Measurements from ENCODE around the gene MAP2K5.
A peak's percentile ranks its signal among the peaks of the same experiment; 100 is the strongest.

MAP2K5 gene

DNA sequence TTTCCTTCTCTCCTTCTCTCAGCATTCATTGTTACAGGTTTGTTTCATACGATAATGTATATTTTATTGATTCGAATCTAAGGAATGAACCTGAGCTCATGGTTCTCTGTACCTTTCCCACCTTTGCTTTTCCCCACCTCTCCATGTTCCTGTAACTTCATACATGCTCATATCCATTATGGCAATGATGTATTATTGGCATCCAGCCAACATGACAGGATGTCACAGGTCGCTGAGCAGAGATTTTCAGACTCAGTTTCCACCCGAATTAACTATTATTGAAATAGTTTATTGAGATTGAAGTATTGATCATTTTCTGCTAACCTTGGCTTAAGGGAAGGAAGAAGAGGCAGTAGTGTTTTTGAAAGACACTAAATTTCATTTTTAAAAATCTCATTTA, 64.8 kb downstream of the MAP2K5 start:
- no peaks in the 10 kb centered on the region for H3K9me3 Mint-ChIP-seq
- peaks cover 4% of the 10 kb centered on the region for H3K36me3 Mint-ChIP-seq (ENCODE audit: low read depth)
- H3K4me1 Mint-ChIP-seq, result peaks cover 21% of the 10 kb centered on the region
- TF ChIP-seq, protein P1, sequence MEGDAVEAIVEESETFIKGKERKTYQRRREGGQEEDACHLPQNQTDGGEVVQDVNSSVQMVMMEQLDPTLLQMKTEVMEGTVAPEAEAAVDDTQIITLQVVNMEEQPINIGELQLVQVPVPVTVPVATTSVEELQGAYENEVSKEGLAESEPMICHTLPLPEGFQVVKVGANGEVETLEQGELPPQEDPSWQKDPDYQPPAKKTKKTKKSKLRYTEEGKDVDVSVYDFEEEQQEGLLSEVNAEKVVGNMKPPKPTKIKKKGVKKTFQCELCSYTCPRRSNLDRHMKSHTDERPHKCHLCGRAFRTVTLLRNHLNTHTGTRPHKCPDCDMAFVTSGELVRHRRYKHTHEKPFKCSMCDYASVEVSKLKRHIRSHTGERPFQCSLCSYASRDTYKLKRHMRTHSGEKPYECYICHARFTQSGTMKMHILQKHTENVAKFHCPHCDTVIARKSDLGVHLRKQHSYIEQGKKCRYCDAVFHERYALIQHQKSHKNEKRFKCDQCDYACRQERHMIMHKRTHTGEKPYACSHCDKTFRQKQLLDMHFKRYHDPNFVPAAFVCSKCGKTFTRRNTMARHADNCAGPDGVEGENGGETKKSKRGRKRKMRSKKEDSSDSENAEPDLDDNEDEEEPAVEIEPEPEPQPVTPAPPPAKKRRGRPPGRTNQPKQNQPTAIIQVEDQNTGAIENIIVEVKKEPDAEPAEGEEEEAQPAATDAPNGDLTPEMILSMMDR (IDR thresholded peaks at IDR 0.05; ENCODE audit: unreplicated experiment in 3 of 3), result no peak
- no peaks in the 10 kb centered on the region for H3K27me3 Mint-ChIP-seq (ENCODE audit: low read depth)
- no peak overlapping the region for H3K27ac Mint-ChIP-seq
- H3K4me3 Mint-ChIP-seq, result no peak overlapping the region

DNA sequence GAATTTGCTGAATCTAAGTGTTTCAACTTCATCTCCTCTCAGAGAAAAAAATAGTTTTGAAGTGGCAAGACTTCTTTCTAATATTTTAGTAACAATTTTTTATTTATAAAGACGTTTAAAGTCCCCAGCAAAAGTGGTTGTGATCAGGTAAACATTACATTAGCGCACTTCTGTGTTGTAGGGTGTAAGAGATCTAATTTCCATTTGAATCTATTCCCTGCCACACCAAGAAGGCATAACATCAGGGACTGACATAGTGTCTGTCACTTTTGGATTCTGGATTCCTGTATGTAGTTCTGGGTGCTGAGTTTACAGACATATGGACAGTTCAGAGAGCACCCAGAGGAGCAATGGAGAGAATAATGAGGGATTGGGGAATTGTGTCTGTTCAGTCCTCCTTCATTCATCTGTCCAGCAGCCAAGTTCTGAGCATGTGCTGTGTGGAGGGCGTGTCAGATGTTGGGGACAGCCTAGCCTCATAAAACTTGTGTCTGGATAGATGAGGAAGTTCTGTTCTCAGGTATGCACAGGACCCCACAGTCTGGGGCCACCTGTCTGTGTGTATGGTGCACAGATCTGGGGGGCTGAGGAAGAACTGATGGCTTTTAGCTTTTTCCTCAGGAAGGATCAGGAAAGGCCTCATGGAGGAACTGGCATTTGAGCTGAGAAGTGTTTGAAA, 65.6 kb downstream of the MAP2K5 start:
- no peak overlapping the region for H3K27ac Mint-ChIP-seq
- peaks cover 27% of the 10 kb centered on the region for H3K4me1 Mint-ChIP-seq
- H3K9me3 Mint-ChIP-seq, result no peaks in the 10 kb centered on the region
- H3K27me3 Mint-ChIP-seq (ENCODE audit: low read depth), result no peaks in the 10 kb centered on the region
- H3K36me3 Mint-ChIP-seq (ENCODE audit: low read depth), result peaks cover 2% of the 10 kb centered on the region
- no peak overlapping the region for H3K4me3 Mint-ChIP-seq
- TF ChIP-seq, protein P1 (IDR thresholded peaks at IDR 0.05; ENCODE audit: unreplicated experiment in 3 of 3), result no peak

DNA sequence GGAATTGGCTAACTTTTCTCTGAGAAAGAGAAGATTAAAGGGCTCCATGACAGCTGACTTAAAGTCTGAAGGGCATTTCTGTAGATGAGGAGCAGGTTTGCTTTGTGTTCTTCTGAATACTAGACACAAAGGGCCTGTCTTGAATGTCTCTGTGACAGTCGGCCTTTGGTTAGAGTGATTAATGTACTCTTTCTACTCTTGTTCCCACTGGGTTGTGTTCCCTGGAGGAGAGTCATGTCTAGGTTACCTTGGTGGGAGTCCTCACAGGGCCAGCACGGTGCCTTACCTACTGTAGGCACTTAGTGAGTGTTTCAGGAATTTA, 66.1 kb downstream of the MAP2K5 start:
- Mint-ChIP-seq H3K36me3 (ENCODE audit: low read depth) (no peaks in the 10 kb centered on the region), H3K4me3 (no peak overlapping the region), H3K27ac (no peak overlapping the region), H3K27me3 (ENCODE audit: low read depth) (no peaks in the 10 kb centered on the region), H3K9me3 (no peaks in the 10 kb centered on the region), H3K4me1 (peaks cover 29% of the 10 kb centered on the region)
- TF ChIP-seq, protein P1 (IDR thresholded peaks at IDR 0.05; ENCODE audit: unreplicated experiment in 3 of 3), result no peak

DNA sequence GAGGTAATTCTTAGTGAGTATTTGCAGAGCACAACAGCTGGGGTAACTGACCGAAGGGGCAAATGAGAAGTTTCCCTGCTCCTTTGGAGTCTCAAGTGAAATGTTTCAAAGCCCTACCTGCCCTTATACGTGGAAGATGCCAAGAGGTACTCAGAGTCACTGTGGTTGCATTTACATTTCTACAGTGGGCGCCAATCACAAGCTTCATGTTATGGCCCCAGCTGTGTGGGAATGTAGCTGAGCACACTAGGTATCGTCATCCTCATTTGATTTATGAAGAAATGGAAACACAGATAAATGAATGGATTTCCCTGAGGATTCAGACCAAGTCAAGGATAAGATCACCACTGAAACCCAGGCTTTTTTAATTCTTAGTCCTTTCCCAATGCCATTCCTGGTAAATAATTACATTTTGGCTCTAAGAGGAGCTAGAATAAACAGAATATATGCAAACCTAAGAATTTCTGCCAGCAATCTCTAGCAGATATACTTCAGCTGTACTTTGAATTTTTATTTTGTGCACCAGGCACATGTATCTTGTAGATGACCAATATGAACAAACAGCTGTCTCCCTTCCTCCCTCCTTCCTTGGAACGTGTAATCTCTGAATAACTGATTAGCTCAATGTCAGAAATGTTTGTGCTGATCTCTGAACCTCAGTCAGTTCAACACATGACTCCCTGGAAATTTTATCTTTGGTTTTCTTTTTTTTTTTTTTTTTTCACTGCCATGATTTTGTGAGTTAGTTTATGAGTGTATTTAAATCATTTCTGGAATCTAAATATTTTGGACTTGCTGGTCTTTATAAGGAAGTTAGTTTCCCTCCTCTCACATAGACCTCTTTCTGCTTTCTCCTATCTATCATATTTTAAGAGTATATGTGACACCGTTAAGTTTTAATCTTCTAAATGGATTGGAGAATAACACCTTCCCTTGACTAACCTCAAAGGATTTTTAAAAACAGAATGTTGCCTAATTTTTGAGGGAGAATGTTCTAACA, 69.2 kb downstream of the MAP2K5 start:
- peaks cover 41% of the 10 kb centered on the region for H3K4me1 Mint-ChIP-seq

DNA sequence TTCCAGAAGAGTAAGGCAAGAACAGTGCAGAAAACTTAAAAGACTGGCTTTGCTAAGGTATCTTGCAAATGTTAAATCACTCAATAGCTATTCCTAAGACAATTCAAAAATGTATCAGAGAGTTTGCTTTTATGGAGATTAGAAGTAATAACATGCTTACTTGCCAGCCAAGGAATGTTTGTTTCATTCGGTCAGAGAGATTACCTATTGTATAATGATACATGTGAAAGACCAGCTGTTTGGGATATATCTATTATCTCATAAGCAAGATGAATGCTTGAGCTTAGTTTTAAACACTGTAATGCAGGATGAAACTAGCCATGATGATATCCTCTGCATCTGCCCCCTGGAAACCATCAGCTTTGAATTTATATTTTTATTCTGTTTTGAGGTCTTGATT, 70.7 kb downstream of the MAP2K5 start:
- Mint-ChIP-seq H3K4me1 (peaks cover 40% of the 10 kb centered on the region), H3K9me3 (no peaks in the 10 kb centered on the region), H3K4me3 (no peak overlapping the region), H3K27me3 (ENCODE audit: low read depth) (no peaks in the 10 kb centered on the region), H3K27ac (no peak overlapping the region), H3K36me3 (ENCODE audit: low read depth) (no peaks in the 10 kb centered on the region)
- TF ChIP-seq, protein P1 (IDR thresholded peaks at IDR 0.05; ENCODE audit: unreplicated experiment in 3 of 3), result no peak

More for the DNA sequence above, 69.2 kb downstream of the MAP2K5 start:
- H3K27ac Mint-ChIP-seq, result peak overlapping the region; percentile 37 to 83 (median 71)
- no peaks in the 10 kb centered on the region for H3K9me3 Mint-ChIP-seq
- H3K4me3 Mint-ChIP-seq, result no peak overlapping the region
- H3K27me3 Mint-ChIP-seq (ENCODE audit: low read depth), result no peaks in the 10 kb centered on the region
- no peaks in the 10 kb centered on the region for H3K36me3 Mint-ChIP-seq (ENCODE audit: low read depth)
- TF ChIP-seq, protein P1 (IDR thresholded peaks at IDR 0.05; ENCODE audit: unreplicated experiment in 3 of 3), result no peak
